ENCODE results near the gene CASP10.

DNA sequence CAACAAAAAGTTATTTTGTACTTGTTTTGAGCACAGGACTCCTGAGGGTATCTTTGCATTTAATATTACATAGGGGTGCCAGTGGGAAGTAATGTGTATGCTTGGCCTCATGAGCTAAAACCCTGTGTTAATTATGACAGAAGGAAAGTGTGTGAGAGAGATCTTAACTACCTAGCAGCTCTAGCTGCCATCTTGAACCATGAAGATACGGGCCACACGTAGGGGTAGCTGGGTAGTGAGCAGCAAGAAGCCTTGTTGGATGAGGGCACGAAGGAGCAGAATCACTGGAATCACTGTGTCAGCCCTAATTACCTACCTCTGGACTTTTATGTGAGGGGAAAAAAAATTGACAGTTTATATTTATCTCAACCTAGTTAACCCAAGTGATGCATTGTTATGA lies 15.4 kb upstream of the CASP10 start:
- TF ChIP-seq POLR2AphosphoS5 (IDR thresholded peaks at IDR 0.05) = no peak
- TF ChIP-seq, protein P1, sequence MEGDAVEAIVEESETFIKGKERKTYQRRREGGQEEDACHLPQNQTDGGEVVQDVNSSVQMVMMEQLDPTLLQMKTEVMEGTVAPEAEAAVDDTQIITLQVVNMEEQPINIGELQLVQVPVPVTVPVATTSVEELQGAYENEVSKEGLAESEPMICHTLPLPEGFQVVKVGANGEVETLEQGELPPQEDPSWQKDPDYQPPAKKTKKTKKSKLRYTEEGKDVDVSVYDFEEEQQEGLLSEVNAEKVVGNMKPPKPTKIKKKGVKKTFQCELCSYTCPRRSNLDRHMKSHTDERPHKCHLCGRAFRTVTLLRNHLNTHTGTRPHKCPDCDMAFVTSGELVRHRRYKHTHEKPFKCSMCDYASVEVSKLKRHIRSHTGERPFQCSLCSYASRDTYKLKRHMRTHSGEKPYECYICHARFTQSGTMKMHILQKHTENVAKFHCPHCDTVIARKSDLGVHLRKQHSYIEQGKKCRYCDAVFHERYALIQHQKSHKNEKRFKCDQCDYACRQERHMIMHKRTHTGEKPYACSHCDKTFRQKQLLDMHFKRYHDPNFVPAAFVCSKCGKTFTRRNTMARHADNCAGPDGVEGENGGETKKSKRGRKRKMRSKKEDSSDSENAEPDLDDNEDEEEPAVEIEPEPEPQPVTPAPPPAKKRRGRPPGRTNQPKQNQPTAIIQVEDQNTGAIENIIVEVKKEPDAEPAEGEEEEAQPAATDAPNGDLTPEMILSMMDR (IDR thresholded peaks at IDR 0.05) = no peak

Measured in breast epithelium (tissue), 3 donors.